T-helper 2 cell treated with Interferon-gamma antibody and Interleukin-4, amounts not matched to agents 100 ng/mL and 5 ng/mL, for 36 hours (primary cell): ENCODE data around the gene LRRC23. TPM values are rescaled to one million over a fixed set of nuclear protein-coding genes. Genes with fewer than 3 reads are reported as not detected.
"Not testable (repeated sequence)": the region's sequence is repeated elsewhere in the genome, so short reads cannot be mapped to it uniquely, and the experiment has no call there.

Source experiments
- intact Hi-C: fragments of 100-400 bp; cut with micrococcal nuclease; formaldehyde crosslinking; loops from one replicate; pipeline ENCODE4 v1.15.1; 2023
- total RNA-seq: library from RNA; stranded (reverse); gene quantifications from 2 replicates; pipeline ENCODE4 v1.2.3, GENCODE V29; 2022

LRRC23 gene
- total RNA-seq, 1 donor from 2014 or later = 4.7 TPM

- intact Hi-C loops = no loop called here
These were observed 4.6 kb upstream of the LRRC23 start for GRCh38 chr12:6899837-6900519.

GRCh38 chr12:6902448-6902847 is 2.2 kb upstream of the LRRC23 start:
- intact Hi-C loops = no loop called here

GRCh38 chr12:6903722-6904121 is 900 bp upstream of the LRRC23 start:
- intact Hi-C loops = loop anchor here (1.0 to 2.0 kb wide), 6 partner anchors 11 to 240 kb away; partner anchors contain the start of genes ENO2, ING4, SPSB2 and USP5

- intact Hi-C loops = loop anchor here (2.0 kb wide), 1 partner anchor 33 kb away; no protein-coding TSS in a partner anchor
These were observed 905 bp downstream of the LRRC23 start for GRCh38 chr12:6905414-6906040.

GRCh38 chr12:6908141-6908540 is 3.5 kb downstream of the LRRC23 start:
- intact Hi-C loops = not testable (repeated sequence)

GRCh38 chr12:6909421-6910145 is 5.0 kb downstream of the LRRC23 start:
- intact Hi-C loops = no loop called here

- intact Hi-C loops = no loop called here
These were observed 7.7 kb downstream of the LRRC23 start for GRCh38 chr12:6912164-6912935.

GRCh38 chr12:6914246-6914946 is 9.8 kb downstream of the LRRC23 start, which contains the start of gene ENO2:
TSS of gene ENO2 (plus strand) at chr12:6914580. CDS start at chr12:6915833, 1,253 bp downstream.
- intact Hi-C loops = loop anchor here (1.0 kb wide), 3 partner anchors 10 to 41 kb away; partner anchors contain the start of genes LRRC23 and SPSB2

- intact Hi-C loops = loop anchor here (1.0 kb wide), 3 partner anchors 11 to 42 kb away; partner anchors contain the start of genes LRRC23 and SPSB2
These were observed 10.5 kb downstream of the LRRC23 start for GRCh38 chr12:6914947-6915788.

GRCh38 chr12:6915789-6916285 is 11.2 kb downstream of the LRRC23 start:
- intact Hi-C loops = no loop called here

- intact Hi-C loops = no loop called here
These were observed 12.0 kb downstream of the LRRC23 start for GRCh38 chr12:6916426-6917200.

- intact Hi-C loops = no loop called here
These were observed 13.0 kb downstream of the LRRC23 start for GRCh38 chr12:6917491-6918231.

- intact Hi-C loops = no loop called here
These were observed 15.0 kb downstream of the LRRC23 start for GRCh38 chr12:6919588-6919987.

GRCh38 chr12:6921539-6921938 is 16.9 kb downstream of the LRRC23 start:
- intact Hi-C loops = no loop called here

GRCh38 chr12:6921996-6922946 is 17.6 kb downstream of the LRRC23 start:
- intact Hi-C loops = no loop called here

GRCh38 chr12:6923003-6923732 is 18.5 kb downstream of the LRRC23 start:
- intact Hi-C loops = no loop called here
